DOHH2 (cell line): Measurements from ENCODE around the gene OSBPL8.
A peak's percentile ranks its signal among the peaks of the same experiment; 100 is the strongest.

Experiments
- CTCF ChIP-seq: fragments of 200-600 bp; sonication (generic); IDR thresholded peaks from one replicate; pipeline ENCODE4 v1.5.1; 2014; ENCODE audit warnings: antibody characterized with exemption, mild to moderate bottlenecking, low read depth, low read length; ENCODE audit not compliant: poor library complexity, severe bottlenecking
- EZH2phosphoT487 ChIP-seq: fragments of 200-600 bp; sonication (generic); IDR thresholded peaks from 2 replicates; pipeline ENCODE4 v1.6.1; 2017; ENCODE audit warnings: borderline replicate concordance, mild to moderate bottlenecking, antibody characterized with exemption, low read length, moderate library complexity, mixed read lengths

- TF ChIP-seq CTCF (peak; percentile 62), EZH2phosphoT487 (no peak)
Measured at GRCh38 chr12:76455582-76456345, 103.8 kb downstream of the OSBPL8 start.
